ENCODE measurements around the gene HUWE1. TPM values are rescaled to one million over a fixed set of nuclear protein-coding genes. Genes with fewer than 3 reads are reported as not detected.

The HUWE1 gene
- 122 and 124 TPM in 2 replicates for total RNA-seq

GRCh38 chrX:53686151-53686885 is at the start of gene HUWE1:
Gene HUWE1 (minus strand): TSS chrX:53686719. CDS start chrX:53654107, 32,612 bp downstream.

